ENCODE data around the gene NOLC1. TPM values are rescaled to one million over a fixed set of nuclear protein-coding genes. Genes with fewer than 3 reads are reported as not detected.
A peak's percentile ranks its signal among the peaks of the same experiment; 100 is the strongest.

Gene NOLC1
- total and polyA plus RNA-seq, 2 donors (not counting 1 experiment from before 2014, with no cell fraction given): 16.5 to 64.7 TPM

DNA sequence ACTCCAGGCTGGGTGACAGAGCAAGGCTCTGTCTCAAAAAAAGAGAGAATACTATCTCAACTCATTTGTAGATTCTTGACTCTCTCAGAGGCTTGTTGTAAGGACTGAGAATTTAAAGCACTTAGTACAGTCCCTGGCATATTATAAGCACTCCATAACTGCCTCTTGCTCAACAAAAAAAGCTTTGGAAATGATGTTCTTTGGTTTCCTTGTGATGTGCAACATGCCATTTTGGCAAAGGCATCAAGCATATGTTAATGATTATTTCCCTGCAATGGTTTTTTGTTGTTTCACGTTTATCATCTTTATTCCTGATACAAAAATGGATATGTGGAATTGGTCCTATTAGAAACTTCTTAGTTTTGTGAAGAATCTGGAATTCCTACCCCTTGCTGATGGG lies 15.7 kb downstream of the NOLC1 start:
- no peak overlapping the region for H3K4me2 ChIP-seq (ENCODE audit: extremely low read depth, insufficient read depth, low read length)
- no peak overlapping the region for H3K4me3 ChIP-seq (replicated peaks in 1 of 4; ENCODE audit: control extremely low read depth in 1 of 4, insufficient read depth in 1 of 4, low read depth in 3 of 4, low read length in 4 of 4)
- H3K9ac ChIP-seq (ENCODE audit: insufficient read depth, low read length): no peak overlapping the region
- H3K27ac ChIP-seq (ENCODE audit: insufficient read depth, low read length): no peak overlapping the region
- no peaks in the 10 kb centered on the region for H3K9me3 ChIP-seq (ENCODE audit: control insufficient read depth, insufficient read depth, low read depth, low read length)
- H2AFZ ChIP-seq (ENCODE audit: low read length): no peak overlapping the region
- H3K27me3 ChIP-seq (ENCODE audit: control insufficient read depth, insufficient read depth, low read length): no peaks in the 10 kb centered on the region
- peak in 1 of 2 donors; percentile 11 for DNase-seq (ENCODE audit: low read depth in 2 of 2)
- H3K36me3 ChIP-seq (ENCODE audit: control insufficient read depth, insufficient read depth, low read length): no peaks in the 10 kb centered on the region
- no peaks in the 10 kb centered on the region for H3K4me1 ChIP-seq (ENCODE audit: control insufficient read depth, extremely low read depth, insufficient read depth, low read length)
- H3K79me2 ChIP-seq (ENCODE audit: control insufficient read depth, insufficient read depth, low read length): no peaks in the 10 kb centered on the region
- no peaks in the 10 kb centered on the region for H4K20me1 ChIP-seq (ENCODE audit: control insufficient read depth, extremely low read depth, insufficient read depth, low read length)
- TF ChIP-seq, protein P1, sequence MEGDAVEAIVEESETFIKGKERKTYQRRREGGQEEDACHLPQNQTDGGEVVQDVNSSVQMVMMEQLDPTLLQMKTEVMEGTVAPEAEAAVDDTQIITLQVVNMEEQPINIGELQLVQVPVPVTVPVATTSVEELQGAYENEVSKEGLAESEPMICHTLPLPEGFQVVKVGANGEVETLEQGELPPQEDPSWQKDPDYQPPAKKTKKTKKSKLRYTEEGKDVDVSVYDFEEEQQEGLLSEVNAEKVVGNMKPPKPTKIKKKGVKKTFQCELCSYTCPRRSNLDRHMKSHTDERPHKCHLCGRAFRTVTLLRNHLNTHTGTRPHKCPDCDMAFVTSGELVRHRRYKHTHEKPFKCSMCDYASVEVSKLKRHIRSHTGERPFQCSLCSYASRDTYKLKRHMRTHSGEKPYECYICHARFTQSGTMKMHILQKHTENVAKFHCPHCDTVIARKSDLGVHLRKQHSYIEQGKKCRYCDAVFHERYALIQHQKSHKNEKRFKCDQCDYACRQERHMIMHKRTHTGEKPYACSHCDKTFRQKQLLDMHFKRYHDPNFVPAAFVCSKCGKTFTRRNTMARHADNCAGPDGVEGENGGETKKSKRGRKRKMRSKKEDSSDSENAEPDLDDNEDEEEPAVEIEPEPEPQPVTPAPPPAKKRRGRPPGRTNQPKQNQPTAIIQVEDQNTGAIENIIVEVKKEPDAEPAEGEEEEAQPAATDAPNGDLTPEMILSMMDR (conservative IDR thresholded peaks at IDR 0.05 in 1 of 2, IDR thresholded peaks at IDR 0.05 in 1 of 2; ENCODE audit: low read depth in 1 of 2, low read length in 2 of 2): no peak
- no peak for TF ChIP-seq EZH2 (IDR thresholded peaks at IDR 0.05; ENCODE audit: low read length, missing control alignments)

DNA sequence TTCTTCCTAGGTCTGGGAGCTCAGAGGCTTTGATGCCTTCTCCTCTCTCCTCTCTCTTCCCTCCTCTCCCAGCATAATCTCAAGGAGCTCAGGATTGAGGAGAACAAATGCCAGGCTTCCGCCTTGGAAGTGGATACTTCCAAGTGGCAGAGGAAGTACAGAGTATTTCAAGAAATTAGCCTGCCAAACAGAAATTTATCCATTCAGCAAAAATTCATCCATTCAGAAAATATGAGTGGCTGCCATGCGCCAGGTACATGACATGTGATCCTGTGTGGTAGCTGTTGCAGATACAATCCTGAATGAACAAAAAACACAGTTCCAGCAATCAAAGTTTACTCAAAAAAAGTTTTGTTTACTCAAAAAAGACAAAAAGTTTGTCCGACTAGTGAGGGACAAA lies 18.4 kb downstream of the NOLC1 start:
- Histone ChIP-seq H3K27me3 (ENCODE audit: control insufficient read depth, insufficient read depth, low read length) (no peaks in the 10 kb centered on the region), H2AFZ (ENCODE audit: low read length) (no peak overlapping the region), H3K27ac (ENCODE audit: insufficient read depth, low read length) (no peak overlapping the region), H3K4me3 (replicated peaks in 1 of 4; ENCODE audit: control extremely low read depth in 1 of 4, insufficient read depth in 1 of 4, low read depth in 3 of 4, low read length in 4 of 4) (no peak overlapping the region), H3K79me2 (ENCODE audit: control insufficient read depth, insufficient read depth, low read length) (no peaks in the 10 kb centered on the region), H3K36me3 (ENCODE audit: control insufficient read depth, insufficient read depth, low read length) (no peaks in the 10 kb centered on the region), H3K4me2 (ENCODE audit: extremely low read depth, insufficient read depth, low read length) (no peak overlapping the region), H3K4me1 (ENCODE audit: control insufficient read depth, extremely low read depth, insufficient read depth, low read length) (no peaks in the 10 kb centered on the region), H3K9ac (ENCODE audit: insufficient read depth, low read length) (no peak overlapping the region), H3K9me3 (ENCODE audit: control insufficient read depth, insufficient read depth, low read depth, low read length) (no peaks in the 10 kb centered on the region), H4K20me1 (ENCODE audit: control insufficient read depth, extremely low read depth, insufficient read depth, low read length) (no peaks in the 10 kb centered on the region)
- no peak for DNase-seq (ENCODE audit: low read depth in 2 of 2)
- no peak for TF ChIP-seq EZH2 (IDR thresholded peaks at IDR 0.05; ENCODE audit: low read length, missing control alignments)
- TF ChIP-seq, protein P1 (conservative IDR thresholded peaks at IDR 0.05 in 1 of 2, IDR thresholded peaks at IDR 0.05 in 1 of 2; ENCODE audit: low read depth in 1 of 2, low read length in 2 of 2): no peak

DNA sequence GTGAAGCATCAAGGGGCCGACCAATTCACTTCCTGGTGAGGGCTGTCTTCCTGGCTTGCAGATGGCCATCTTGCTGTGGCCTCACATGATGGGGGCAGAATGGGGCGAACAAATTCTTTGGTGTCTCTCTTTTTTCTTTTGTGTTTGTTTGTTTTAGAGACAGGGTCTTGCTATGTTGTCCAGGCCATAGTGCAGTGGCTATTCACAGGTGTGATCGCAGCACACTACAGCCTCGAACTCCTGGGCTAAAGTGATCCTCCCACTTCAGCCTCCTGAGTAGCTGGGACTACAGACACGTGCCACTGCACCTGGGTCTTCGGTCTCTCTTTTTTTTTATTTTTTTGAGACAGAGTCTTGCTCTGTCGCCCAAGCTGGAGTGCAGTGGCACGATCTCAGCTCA lies 20.1 kb downstream of the NOLC1 start:
- no peaks in the 10 kb centered on the region for H3K4me1 ChIP-seq (ENCODE audit: control insufficient read depth, extremely low read depth, insufficient read depth, low read length)
- no peaks in the 10 kb centered on the region for H3K36me3 ChIP-seq (ENCODE audit: control insufficient read depth, insufficient read depth, low read length)
- no peak for DNase-seq (ENCODE audit: low read depth in 2 of 2)
- no peak overlapping the region for H3K9ac ChIP-seq (ENCODE audit: insufficient read depth, low read length)
- no peak overlapping the region for H3K27ac ChIP-seq (ENCODE audit: insufficient read depth, low read length)
- H3K27me3 ChIP-seq (ENCODE audit: control insufficient read depth, insufficient read depth, low read length): no peaks in the 10 kb centered on the region
- H3K4me3 ChIP-seq (replicated peaks in 1 of 4; ENCODE audit: control extremely low read depth in 1 of 4, insufficient read depth in 1 of 4, low read depth in 3 of 4, low read length in 4 of 4): no peak overlapping the region
- no peaks in the 10 kb centered on the region for H3K79me2 ChIP-seq (ENCODE audit: control insufficient read depth, insufficient read depth, low read length)
- no peak overlapping the region for H3K4me2 ChIP-seq (ENCODE audit: extremely low read depth, insufficient read depth, low read length)
- H2AFZ ChIP-seq (ENCODE audit: low read length): no peak overlapping the region
- TF ChIP-seq EZH2 (IDR thresholded peaks at IDR 0.05; ENCODE audit: low read length, missing control alignments): no peak
- TF ChIP-seq, protein P1 (conservative IDR thresholded peaks at IDR 0.05 in 1 of 2, IDR thresholded peaks at IDR 0.05 in 1 of 2; ENCODE audit: low read depth in 1 of 2, low read length in 2 of 2): no peak
- no peaks in the 10 kb centered on the region for H4K20me1 ChIP-seq (ENCODE audit: control insufficient read depth, extremely low read depth, insufficient read depth, low read length)
- no peaks in the 10 kb centered on the region for H3K9me3 ChIP-seq (ENCODE audit: control insufficient read depth, insufficient read depth, low read depth, low read length)
